ENCODE data around the gene RPTOR. TPM values are rescaled to one million over a fixed set of nuclear protein-coding genes. Genes with fewer than 3 reads are reported as not detected.

Gene RPTOR
- total RNA-seq, 3 donors from 2014 or later (not counting 1 experiment from before 2014, with no cell fraction given) = 49.2 to 63.6 (median 55.4) TPM

GRCh38 chr17:80906364-80907259 lies 362.0 kb downstream of the RPTOR start:
- Mint-ChIP-seq H3K9me3 (no peaks in the 10 kb centered on the region), H3K4me3 (no peak overlapping the region), H3K36me3 (no peaks in the 10 kb centered on the region), H3K4me1 (peaks cover 0 to 11% of the 10 kb centered on the region in 2 donors), H3K27me3 (ENCODE audit: low read depth in 2 of 2) (no peaks in the 10 kb centered on the region), H3K27ac (no peak overlapping the region)
- intact Hi-C loops (cut with micrococcal nuclease) = no loop called here
- DNase-seq = no peak
- 97% methylated on average over 39 of the region's 39 CpGs for WGBS (ENCODE audit: insufficient coverage)
- Histone ChIP-seq H3K9me3 (ENCODE audit: control insufficient read depth, insufficient read depth, low read length) (no peaks in the 10 kb centered on the region), H3K4me1 (ENCODE audit: control insufficient read depth, insufficient read depth, low read length) (peaks cover 9% of the 10 kb centered on the region), H3K27me3 (ENCODE audit: control insufficient read depth, insufficient read depth, low read length) (no peaks in the 10 kb centered on the region), H3K4me3 (ENCODE audit: low read length) (no peak overlapping the region), H3K27ac (ENCODE audit: low read length) (no peak overlapping the region), H3K36me3 (ENCODE audit: control insufficient read depth, insufficient read depth, low read length) (peaks cover 13% of the 10 kb centered on the region)
- no peak for TF ChIP-seq CTCF (IDR thresholded peaks at IDR 0.05)
- no peak for ATAC-seq

GRCh38 chr17:80907281-80907680 lies 362.6 kb downstream of the RPTOR start:
- intact Hi-C loops (cut with micrococcal nuclease) = no loop called here
- Histone ChIP-seq H3K36me3 (ENCODE audit: control insufficient read depth, insufficient read depth, low read length) (peaks cover 13% of the 10 kb centered on the region), H3K4me1 (ENCODE audit: control insufficient read depth, insufficient read depth, low read length) (peaks cover 6% of the 10 kb centered on the region), H3K27ac (ENCODE audit: low read length) (no peak overlapping the region), H3K4me3 (ENCODE audit: low read length) (no peak overlapping the region), H3K27me3 (ENCODE audit: control insufficient read depth, insufficient read depth, low read length) (no peaks in the 10 kb centered on the region), H3K9me3 (ENCODE audit: control insufficient read depth, insufficient read depth, low read length) (no peaks in the 10 kb centered on the region)
- H3K4me1 Mint-ChIP-seq = peaks cover 0 to 5% of the 10 kb centered on the region in 2 donors
- no peaks in the 10 kb centered on the region for H3K9me3 Mint-ChIP-seq
- WGBS (ENCODE audit: insufficient coverage) = 97% methylated on average over 12 of the region's 12 CpGs
- no peak overlapping the region for H3K27ac Mint-ChIP-seq
- no peaks in the 10 kb centered on the region for H3K27me3 Mint-ChIP-seq (ENCODE audit: low read depth in 2 of 2)
- DNase-seq (no peak), ATAC-seq (no peak)
- H3K36me3 Mint-ChIP-seq = no peaks in the 10 kb centered on the region
- no peak for TF ChIP-seq CTCF (IDR thresholded peaks at IDR 0.05)
- no peak overlapping the region for H3K4me3 Mint-ChIP-seq

GRCh38 chr17:80908211-80908610 lies 363.6 kb downstream of the RPTOR start:
- Mint-ChIP-seq H3K27me3 (ENCODE audit: low read depth in 2 of 2) (no peaks in the 10 kb centered on the region), H3K27ac (no peak overlapping the region), H3K36me3 (no peaks in the 10 kb centered on the region), H3K9me3 (no peaks in the 10 kb centered on the region), H3K4me3 (no peak overlapping the region), H3K4me1 (peaks cover 0 to 5% of the 10 kb centered on the region in 2 donors)
- no peak for DNase-seq
- no peak for ATAC-seq
- Histone ChIP-seq H3K9me3 (ENCODE audit: control insufficient read depth, insufficient read depth, low read length) (no peaks in the 10 kb centered on the region), H3K27me3 (ENCODE audit: control insufficient read depth, insufficient read depth, low read length) (no peaks in the 10 kb centered on the region), H3K27ac (ENCODE audit: low read length) (no peak overlapping the region), H3K4me1 (ENCODE audit: control insufficient read depth, insufficient read depth, low read length) (peaks cover 6% of the 10 kb centered on the region), H3K36me3 (ENCODE audit: control insufficient read depth, insufficient read depth, low read length) (peaks cover 17% of the 10 kb centered on the region), H3K4me3 (ENCODE audit: low read length) (no peak overlapping the region)
- WGBS (ENCODE audit: insufficient coverage) = 97% methylated on average over 12 of the region's 12 CpGs
- intact Hi-C loops (cut with micrococcal nuclease) = no loop called here
- TF ChIP-seq CTCF (IDR thresholded peaks at IDR 0.05) = no peak
